CD4-positive, alpha-beta T cell treated with Interleukin-15 for 4 hours (primary cell): ENCODE data around the gene RNU6-9.
"Not testable (repeated sequence)": the region's sequence is repeated elsewhere in the genome, so short reads cannot be mapped to it uniquely, and the experiment has no call there.

ENCODE experiments used
- DNase-seq: peaks from one replicate; pipeline ENCODE4 v3.0.0-alpha.2; 2020; ENCODE audit warnings: low spot score

Gene RNU6-9

GRCh38 chr19:892894-893689 lies at the start of gene RNU6-9, which contains the start of gene MED16:
TSS of gene RNU6-9 (plus strand) at chr19:893484.
TSS of gene MED16 (minus strand) at chr19:893187. CDS start at chr19:891131, 2,056 bp downstream.
- peak; percentile 92 for DNase-seq

- DNase-seq, result no peak
Measured at GRCh38 chr19:843836-844545, 49.3 kb upstream of the RNU6-9 start.

DNA sequence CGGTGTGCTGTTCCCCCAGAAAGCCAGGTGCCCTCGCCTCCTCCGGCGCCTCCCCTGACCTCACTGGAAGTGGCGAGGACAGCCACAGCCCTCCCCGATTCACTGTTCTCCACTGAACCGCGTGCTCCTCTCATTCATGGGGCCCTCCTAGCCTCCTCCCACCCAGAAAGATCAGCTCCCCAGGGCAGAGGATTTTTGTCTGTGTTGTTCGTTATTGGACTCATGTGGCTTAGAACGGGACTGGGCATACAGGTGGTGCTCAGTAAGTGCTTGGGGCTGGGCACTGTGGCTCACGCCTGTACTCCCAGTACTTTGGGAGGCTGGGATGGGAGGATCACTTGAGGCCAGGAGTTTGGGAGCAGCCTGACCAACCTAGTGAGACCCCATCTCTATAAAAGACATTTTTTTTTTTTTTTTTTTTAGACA lies 48.7 kb upstream of the RNU6-9 start:
- no peak for DNase-seq

DNA sequence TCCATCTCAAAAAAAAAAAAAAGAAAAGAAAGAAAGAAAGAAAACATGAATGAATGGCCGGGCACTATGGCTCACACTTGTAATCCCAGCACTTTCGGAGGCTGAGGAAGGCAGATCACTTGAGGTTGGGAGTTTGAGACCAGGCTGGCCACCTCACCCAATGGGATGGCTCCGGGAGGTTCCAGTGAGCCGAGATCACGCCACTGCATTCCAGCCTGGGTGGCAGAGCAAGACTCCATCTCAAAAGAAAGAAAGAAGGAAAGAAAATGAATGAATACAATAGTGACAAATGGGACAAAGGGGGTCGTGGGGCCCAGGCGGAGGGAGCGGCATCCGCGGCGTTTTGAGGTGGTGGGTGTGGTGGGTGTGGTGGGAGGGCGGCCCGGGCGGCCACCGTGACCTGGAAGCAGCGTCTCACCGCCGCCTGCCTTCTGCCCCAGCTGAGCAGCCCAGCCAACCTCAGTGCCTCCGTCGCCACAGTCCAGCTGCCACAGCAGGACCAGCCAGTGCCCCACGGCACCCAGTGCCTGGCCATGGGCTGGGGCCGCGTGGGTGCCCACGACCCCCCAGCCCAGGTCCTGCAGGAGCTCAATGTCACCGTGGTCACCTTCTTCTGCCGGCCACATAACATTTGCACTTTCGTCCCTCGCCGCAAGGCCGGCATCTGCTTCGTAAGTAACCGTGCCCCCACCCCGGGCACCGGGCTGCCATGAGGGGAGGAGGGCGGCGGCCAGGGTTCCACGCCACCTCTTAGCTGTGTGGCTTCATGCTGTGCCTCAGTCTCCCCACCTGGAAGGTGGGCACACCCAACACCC lies 47.4 kb upstream of the RNU6-9 start:
- DNase-seq, result no peak

DNA sequence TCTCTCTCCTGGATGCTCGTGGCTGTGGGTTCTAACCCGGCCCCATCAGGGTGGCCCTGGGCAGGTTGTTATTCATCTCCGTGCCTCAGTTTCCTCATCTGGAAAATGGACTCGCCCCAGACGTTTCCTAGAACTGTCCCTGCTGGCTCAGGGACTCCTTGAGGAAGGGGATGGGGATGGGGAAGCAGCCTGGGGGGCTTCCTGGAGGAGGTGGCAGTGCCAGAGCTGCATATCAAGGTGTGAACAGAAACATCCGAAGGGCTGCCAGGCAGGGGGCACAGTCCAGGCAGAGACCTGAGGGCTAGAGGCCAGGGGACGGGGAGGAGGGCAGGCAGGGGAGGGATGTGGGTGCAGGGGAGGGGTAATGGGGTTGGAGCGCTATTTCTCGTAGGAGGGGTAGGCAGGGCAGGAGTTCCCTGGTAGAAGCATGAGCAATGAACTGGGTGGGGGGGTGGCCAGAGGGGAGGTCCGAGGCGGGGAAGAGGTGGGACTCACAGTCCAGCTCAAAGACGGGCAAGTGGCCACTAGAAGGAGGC lies 44.8 kb upstream of the RNU6-9 start:
- DNase-seq, result no peak

DNA sequence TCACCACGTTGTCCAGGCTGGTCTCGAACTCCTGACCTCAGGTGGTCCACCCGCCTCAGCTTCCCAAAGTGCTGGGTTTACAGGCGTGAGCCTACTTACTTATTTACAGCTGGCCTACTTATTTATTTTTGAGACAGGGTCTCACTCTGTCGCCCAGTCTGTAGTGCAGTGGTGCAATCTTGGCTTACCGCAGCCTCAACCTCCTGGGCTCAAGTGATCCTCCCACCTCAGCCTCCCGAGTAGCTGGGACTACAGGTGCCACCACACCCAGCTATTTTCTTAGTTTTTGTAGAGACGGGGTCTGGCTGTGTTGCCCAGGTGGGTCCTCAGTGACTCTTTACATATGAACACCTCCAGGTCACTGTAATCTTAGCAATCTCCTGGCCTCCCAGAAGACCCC lies 44.1 kb upstream of the RNU6-9 start:
- DNase-seq, result not testable (repeated sequence)

DNA sequence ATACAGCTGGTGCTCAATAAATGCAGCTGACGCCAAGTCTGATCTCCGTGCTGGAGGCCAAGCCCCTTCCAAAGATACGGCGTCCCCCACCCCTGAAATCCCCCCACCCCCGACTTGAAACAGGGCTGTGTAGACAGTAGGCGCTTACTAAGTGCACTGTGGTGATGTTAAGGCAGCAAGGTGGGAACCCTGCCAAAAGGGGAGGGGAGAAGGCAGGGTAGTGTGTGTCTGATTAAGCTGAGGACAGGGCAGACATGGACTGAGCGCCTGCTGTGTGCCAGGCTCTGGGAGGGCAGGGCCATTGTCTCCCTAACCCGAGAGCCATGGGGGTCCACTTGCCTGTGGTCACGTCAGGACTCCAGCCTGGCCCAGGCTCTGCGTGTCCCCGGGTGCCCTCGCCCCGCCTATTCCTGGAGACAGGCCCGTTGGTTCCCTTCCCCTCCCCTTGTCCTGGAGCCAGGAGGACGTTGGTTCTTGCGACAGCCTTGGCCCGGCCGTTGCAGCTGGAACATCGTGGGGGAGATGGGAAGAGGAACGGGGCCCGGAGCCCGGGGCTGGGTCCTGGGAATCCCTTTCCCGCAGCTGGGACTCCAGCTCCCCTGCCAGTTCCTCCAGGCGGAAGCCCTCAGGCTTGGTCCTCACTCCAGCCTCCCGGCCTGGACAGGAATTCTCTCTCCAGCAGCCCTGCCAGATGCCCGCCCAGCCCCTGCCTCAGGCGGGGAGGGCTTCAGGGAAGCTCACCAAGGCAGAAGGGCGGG lies 42.9 kb upstream of the RNU6-9 start:
- DNase-seq, result no peak

DNA sequence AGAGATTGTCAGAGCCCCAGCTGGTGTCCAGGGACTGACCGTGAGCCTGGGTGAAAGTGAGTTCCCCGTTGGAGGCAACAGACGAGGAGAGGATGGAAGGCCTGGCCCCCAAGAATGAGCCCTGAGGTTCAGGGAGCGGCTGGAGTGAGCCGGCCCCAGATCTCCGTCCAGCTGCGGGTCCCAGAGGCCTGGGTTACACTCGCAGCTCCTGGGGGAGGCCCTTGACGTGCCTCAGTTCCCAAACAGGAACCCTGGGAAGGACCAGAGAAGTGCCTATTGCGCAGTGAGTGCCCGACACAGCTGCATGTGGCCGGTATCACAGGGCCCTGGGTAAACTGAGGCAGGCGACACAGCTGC lies 42.3 kb upstream of the RNU6-9 start:
- DNase-seq, result no peak

DNA sequence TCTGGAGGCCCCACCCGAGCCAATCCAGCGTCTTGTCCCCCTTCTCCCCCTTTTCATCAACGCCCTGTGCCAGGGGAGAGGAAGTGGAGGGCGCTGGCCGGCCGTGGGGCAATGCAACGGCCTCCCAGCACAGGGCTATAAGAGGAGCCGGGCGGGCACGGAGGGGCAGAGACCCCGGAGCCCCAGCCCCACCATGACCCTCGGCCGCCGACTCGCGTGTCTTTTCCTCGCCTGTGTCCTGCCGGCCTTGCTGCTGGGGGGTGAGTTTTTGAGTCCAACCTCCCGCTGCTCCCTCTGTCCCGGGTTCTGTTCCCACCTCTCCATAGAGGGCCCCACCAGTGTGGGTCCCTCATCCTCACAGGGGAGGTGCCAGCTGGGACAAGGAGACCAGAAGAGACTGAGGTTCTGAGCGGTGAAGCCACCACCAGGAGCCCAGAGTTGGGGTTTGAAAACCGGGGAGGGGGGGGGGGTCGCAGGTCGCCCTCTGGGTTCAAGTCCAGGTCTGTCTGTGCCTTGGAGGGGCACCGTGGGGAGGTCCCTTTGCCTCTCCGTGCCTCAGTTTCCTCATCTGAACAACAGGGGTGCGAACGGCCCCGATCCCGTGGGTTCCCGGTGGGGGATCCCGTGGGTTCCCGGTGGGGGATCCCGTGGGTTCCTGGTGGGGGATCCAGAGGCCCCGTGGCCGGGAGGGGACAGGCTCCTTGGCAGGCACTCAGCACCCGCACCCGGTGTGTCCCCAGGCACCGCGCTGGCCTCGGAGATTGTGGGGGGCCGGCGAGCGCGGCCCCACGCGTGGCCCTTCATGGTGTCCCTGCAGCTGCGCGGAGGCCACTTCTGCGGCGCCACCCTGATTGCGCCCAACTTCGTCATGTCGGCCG lies 40.9 kb upstream of the RNU6-9 start, which contains the start of gene ELANE:
ELANE (plus strand) TSS at position 168 of the 878 bp plus-strand sequence; CDS start at position 194, 26 bp downstream.
- no peak for DNase-seq

DNA sequence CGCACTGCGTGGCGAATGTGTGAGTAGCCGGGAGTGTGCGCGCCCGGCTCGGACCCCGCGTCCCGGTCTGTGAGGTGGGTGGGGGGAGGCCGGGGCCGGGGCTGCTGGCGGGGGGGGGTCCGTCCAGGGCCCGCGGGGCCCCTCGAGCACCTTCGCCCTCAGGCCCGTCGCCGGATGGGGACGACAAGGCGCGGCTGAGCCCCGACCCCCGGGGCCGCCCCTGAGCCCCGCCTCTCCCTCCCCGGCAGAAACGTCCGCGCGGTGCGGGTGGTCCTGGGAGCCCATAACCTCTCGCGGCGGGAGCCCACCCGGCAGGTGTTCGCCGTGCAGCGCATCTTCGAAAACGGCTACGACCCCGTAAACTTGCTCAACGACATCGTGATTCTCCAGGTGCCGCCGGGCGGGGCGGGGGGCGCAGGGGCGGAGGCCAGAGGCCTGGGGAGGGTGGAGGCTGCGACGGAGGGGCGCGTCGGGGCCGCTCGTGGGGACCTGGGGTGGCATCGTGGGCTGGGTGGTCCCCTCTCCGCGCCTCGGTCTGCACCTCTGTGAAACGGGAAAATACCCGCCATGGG lies 40.2 kb upstream of the RNU6-9 start:
- no peak for DNase-seq

DNA sequence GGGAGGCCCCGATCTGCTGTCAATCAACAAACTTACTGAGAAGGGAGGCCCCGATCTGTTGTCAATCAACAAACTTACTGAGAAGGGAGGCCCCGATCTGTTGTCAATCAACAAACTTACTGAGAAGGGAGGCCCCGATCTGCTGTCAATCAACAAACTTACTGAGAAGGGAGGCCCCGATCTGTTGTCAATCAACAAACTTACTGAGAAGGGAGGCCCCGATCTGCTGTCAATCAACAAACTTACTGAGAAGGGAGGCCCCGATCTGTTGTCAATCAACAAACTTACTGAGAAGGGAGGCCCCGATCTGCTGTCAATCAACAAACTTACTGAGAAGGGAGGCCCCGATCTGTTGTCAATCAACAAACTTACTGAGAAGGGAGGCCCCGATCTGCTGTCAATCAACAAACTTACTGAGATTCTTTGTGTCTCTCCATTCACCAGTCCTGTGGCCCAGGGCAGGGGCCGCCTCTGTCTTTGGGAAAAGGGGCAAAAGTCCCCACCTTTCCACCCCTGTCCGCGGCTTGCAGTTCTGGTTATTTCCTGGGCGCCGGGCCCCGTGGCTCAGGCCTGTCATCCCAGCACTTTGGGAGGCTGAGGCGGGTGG lies 39.6 kb upstream of the RNU6-9 start:
- not testable (repeated sequence) for DNase-seq

DNA sequence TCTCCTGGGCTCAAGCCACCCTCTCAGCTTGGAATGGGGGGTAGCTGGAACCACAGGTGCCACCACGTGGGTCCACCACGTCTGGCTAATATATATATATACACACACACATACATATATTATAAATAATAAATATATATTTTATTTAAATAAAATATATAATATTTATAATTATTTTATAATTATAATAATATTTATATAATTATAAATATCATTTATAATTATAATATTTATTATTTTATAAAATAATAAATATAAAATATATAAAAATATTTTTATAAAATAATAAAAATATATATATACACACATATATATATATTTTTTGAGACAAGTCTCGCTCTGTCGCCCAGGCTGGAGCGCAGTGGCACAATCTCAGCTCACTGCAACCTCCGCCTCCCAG lies 38.7 kb upstream of the RNU6-9 start:
- DNase-seq, result no peak

- no peak for DNase-seq
Measured at GRCh38 chr19:855142-855541, 38.1 kb upstream of the RNU6-9 start.

DNA sequence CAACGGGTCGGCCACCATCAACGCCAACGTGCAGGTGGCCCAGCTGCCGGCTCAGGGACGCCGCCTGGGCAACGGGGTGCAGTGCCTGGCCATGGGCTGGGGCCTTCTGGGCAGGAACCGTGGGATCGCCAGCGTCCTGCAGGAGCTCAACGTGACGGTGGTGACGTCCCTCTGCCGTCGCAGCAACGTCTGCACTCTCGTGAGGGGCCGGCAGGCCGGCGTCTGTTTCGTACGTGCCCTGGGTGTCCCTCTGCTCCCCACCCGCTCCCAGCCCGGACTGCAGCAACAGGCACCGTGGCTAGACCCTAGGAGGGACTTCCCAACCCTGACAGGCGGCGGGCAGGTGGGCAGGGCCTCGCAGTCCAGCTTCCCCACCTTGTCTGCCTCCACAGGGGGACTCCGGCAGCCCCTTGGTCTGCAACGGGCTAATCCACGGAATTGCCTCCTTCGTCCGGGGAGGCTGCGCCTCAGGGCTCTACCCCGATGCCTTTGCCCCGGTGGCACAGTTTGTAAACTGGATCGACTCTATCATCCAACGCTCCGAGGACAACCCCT lies 37.6 kb upstream of the RNU6-9 start:
- no peak for DNase-seq

- no peak for DNase-seq
Measured at GRCh38 chr19:858284-858683, 35.0 kb upstream of the RNU6-9 start.

DNA sequence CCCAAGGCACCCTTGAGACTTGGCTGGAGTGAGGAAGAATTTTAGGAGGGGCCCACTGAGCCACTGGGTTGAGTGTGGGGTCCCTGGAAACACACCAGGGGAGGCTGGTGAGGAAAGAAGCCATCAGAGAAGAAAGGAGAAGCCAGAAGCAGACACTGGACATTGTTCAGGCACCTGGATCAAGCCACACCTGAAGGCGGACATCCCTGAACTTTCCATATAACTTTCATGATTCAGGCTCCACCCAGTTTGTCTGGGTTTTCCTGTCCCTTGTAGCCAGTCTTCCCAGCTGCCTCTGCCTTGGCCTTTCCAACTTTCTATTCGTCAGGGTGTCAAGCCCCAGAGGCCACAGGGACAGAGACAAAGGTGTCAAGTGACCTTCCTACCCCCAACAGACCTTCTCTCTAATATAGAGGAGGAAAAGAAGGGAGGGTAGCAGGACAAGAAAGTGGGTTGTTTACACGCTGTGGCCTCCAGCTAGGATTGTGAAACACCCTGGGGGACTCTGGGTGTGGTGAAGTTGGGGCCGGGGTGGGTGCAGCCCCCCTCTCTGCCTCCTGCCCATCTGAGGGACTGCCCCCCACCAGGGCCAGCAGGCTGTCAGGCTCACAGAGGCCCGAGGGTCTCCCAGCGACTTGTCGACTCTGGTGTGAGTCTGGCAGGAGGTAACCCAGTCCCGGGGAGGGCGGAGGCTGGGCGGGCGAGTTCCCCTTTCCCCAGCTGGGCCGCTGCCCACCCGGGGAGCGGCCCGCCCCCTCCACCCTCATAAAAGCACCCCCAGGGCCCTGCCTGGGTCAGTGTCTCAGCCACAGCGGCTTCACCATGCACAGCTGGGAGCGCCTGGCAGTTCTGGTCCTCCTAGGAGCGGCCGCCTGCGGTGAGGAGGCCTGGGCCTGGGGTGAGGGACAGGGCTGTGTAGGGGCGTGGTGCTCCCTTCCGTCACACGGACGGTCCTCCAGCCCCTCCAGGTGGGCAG lies 34.1 kb upstream of the RNU6-9 start, which contains the start of gene CFD:
CFD (plus strand) TSS at position 797 of the 976 bp plus-strand sequence; CDS start at position 823, 26 bp downstream.
- no peak for DNase-seq

DNA sequence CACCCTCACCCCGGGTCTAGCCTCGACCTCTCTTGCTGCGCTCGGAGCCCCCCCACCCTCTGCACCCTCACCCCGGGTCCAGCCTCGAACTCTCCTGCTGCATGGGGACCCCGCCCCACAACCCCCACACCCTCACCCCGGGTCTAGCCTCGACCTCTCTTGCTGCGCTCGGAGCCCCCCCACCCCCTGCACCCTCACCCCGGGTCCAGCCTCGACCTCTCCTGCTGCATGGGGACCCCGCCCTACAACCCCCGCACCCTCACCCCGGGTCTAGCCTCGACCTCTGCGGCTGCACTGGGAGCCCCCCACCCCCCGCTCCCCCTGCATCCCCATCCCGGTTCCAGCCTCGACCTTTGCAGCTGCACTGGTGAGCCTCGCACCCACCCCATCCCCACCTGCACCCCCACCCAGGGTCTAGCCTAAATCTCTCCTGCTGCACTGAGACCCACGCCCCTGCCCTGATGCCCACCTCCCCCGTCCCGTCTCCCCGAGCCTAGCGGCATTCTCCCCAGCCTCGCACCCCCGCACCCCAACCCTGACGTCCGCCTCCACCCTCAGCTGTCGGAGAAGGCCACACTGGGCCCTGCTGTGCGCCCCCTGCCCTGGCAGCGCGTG lies 32.0 kb upstream of the RNU6-9 start:
- DNase-seq, result no peak
